GM12872 (cell line): Measurements from ENCODE around the gene TUBGCP6.

ENCODE experiments used
- TF ChIP-seq, protein P1 (sequence below): IDR thresholded peaks from 3 replicates; pipeline ENCODE4 v1.5.1; 2011; ENCODE audit warnings: low read depth, mild to moderate bottlenecking, low read length, moderate library complexity; ENCODE audit not compliant: insufficient read depth

The TUBGCP6 gene

DNA sequence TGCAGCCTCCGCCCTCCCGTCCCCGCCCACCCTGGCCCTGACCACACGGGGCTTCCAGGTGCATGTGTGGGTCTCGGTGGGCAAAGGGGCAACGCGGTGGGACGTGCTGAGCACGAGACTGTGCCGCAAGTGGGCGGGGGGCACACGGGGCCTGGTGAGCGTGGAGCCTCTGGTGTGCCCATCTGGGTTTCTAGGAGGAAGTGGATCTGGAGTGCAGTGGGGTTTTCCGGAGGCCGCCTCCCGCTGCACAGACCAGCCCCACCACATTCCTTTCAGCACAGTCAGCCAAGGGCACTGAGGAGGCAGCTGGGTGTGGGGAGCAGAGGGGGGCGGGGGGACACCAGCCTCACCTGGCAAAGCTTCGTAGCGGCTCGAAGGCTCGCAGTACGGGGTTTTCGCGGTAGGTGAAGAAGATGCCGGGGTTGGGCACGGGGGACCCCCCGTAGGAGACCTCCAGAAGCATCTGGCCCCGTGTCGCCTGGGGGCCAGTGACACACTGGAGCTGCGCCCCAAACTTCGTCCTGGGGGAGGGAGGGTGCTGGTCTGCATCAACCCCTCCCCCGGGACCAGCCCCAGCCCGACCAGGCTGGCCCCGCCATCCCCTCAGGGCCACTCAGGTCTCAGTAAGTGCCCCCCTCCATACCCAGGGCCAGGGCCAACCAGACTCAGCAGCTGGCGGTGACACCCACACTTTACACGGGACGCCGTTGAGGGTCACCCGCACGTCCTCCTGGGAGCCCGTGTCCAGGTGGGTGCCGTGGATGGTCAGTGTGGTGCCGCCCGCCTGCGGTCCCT, 37.7 kb upstream of the TUBGCP6 start:
- TF ChIP-seq, protein P1, sequence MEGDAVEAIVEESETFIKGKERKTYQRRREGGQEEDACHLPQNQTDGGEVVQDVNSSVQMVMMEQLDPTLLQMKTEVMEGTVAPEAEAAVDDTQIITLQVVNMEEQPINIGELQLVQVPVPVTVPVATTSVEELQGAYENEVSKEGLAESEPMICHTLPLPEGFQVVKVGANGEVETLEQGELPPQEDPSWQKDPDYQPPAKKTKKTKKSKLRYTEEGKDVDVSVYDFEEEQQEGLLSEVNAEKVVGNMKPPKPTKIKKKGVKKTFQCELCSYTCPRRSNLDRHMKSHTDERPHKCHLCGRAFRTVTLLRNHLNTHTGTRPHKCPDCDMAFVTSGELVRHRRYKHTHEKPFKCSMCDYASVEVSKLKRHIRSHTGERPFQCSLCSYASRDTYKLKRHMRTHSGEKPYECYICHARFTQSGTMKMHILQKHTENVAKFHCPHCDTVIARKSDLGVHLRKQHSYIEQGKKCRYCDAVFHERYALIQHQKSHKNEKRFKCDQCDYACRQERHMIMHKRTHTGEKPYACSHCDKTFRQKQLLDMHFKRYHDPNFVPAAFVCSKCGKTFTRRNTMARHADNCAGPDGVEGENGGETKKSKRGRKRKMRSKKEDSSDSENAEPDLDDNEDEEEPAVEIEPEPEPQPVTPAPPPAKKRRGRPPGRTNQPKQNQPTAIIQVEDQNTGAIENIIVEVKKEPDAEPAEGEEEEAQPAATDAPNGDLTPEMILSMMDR = no peak

DNA sequence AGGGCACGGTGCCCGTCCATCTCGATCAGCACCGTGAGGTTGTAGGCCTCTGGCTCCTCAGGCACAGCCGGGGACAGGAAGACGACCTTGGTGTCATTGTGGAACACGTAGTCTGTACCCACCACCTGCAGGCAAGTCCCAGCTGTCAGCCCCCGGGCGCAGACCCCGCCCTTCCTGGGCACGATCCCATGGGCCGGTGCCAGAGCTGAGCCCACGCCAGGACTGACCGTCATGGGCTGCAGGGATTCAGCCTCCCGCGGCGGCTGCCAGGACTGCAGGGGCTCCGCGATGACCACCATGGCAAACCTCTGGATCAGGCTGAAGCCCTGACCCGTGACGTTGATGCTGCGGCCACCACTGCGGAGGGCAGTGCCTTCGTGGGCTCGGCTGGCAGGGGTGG, 37.1 kb upstream of the TUBGCP6 start:
- TF ChIP-seq, protein P1 = no peak

DNA sequence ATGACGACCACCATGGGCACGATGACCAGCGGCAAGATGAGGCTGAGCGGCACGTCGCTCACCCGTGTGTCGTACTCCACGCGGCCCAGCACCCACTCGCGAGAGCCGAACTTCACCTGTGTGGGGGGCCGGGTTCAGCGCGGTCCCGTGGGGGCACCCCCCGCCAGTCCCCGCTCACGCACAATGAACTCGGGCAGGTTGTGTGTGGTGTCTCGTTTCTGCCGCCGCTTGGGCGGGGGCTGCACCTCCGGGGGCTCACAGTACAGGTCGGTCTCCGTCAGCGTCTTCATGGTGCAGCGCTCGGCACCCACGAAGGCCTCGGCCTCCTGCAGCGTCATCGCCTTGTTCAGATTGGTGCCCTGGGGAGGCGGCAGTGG, 36.5 kb upstream of the TUBGCP6 start:
- TF ChIP-seq, protein P1 = no peak

DNA sequence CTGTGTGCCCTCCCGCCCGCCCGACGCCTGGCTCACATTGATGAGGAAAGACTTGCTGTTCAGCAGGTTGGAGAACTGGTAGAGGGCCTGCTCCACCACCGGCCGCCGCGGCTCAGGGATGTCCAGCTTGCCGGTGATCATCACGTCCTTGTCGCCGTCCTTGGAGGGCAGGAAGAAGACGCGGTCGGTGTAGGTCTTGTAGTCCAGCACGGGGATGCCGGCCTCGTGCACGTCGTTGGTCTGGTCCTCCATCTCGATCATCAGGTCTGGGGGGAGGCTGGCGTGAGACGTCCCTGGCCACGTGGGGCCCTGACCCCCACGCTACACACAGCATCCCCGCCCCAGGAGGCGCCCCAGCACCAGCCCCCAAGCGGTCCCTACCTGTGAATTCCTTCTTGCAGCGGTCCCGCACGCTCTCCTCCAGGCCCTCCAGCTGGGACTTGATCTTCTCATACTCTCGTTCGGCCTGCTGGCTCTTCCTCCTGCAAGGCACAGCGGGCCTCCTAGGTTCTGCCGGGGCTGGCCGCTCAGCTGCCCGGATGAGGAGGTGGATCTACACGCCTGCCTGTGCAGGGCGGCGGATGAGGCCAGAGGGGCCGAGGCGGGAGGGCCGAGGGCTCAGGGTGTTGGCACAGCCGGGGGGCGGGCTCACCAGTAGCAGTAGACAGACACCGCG, 36.0 kb upstream of the TUBGCP6 start:
- TF ChIP-seq, protein P1 = no peak

DNA sequence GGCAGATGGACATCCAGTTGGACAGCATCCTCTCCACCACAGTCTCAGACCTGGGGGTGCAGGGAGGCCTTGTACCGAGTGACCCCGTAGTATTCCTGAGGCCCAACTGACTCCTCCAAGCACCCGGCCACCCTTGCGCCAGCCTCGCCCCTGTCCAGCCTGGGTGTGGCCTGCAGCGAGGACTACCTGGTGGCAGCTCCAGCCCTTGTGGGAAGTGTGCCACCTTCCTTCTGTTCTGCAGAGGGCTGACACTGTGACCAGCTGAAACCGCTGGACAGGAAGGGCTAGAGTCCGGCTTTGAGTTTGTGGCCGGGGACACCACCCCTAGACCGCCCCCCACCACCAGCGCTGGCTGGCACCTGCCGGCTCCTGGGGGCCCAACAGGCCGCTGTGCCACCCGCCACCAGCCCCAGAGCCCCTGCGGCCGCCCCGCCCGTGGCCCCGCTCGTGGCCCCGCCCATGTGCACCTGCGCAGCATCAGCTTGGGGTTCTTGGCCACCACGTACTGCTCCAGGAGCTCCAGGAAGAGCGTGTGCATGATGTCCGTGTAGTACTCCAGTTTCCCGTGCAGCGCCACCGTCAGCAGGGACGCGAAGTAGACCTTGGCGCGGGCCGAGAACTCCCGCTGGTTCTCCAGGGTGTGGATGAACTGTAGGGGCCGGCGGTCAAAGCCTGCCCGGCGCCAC, 35.3 kb upstream of the TUBGCP6 start:
- TF ChIP-seq, protein P1 = no peak

DNA sequence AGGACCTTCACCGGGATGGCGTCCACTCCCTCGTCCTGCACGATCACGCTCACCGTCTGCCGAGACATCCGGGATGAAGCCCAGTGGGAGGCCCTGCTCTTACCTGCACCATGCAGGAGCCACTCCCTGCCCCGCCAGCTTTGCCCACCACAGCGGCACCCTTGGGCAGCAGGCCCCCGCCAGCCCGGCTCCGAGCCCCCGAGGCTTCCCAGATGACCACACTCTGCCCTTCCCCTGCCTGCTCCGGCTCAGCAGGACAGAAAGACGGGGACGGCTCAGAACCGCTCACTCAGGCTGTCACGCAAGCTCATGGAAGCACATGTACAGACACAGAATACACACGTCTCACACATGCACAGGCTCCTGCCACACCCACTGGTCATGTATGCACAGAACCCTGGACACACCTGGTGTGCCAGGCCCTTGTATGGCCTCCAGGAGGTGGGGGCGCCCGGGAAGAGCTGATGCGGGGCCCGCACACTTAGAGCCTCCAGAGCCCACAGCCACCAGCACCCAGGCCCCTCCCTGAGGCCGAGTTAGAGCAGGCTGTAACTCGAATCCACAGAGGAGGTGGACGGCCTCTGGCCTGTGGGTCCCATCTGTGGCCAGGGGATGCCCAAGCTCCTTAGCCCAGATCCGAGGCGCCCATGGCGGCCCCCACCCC, 34.3 kb upstream of the TUBGCP6 start:
- TF ChIP-seq, protein P1 = no peak

DNA sequence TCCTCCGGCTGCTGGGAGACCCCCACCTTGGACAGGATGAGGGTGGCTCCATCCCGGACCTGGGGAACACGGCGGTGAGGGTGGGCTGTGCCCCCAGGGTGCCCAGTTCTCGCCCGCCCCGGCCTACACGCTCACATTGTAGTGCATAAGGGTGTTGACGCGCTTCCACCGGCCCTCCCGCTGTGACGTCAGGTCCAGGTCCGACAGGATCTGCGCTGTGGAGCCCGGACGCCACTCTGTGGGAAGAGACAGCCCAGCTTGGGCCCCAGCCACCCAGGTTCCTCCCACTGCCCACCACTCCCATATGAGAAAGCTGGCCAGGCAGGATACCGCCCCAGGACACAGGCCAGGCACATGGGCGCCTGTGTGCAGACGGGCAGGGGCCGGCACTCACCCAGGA, 33.6 kb upstream of the TUBGCP6 start:
- TF ChIP-seq, protein P1 = no peak
